ENCODE results near the gene PLCG1.

PLCG1 gene

DNA sequence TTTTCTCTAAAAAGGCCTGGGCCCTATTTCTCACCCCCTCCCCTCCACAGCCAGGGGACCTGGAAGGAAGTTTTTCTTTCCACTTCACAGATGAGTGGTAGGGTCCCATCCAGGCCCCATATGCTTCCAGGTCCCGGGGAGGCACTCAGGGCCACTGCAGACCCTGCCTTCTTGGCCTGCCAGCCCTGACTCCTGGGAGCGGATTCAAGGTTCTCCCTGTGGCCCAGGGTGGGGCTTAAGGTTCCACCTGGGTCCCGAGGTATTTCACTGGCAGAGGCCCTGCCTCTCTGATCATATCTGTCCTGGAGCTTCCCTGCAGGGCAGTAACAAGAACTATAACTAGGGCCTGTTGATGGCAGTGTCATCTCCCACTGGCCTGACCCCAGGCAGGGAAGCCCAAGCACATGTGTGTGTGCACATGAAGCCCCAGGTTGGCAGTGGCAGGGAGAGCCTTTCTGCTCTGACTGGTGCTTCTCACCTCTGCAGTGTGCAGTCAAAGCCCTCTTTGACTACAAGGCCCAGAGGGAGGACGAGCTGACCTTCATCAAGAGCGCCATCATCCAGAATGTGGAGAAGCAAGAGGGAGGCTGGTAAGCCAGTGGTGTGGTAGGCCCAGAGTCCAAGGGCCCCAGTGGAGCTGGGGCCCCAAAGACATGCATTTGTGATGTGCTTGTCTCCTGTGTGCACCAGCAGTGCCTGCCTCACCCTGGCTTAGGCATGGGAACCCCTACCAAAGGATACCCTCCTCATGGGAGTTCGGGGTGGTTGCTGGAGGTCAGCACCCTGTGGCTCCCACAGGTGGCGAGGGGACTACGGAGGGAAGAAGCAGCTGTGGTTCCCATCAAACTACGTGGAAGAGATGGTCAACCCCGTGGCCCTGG is 31.2 kb downstream of the PLCG1 start:
- no peak for DNase-seq

DNA sequence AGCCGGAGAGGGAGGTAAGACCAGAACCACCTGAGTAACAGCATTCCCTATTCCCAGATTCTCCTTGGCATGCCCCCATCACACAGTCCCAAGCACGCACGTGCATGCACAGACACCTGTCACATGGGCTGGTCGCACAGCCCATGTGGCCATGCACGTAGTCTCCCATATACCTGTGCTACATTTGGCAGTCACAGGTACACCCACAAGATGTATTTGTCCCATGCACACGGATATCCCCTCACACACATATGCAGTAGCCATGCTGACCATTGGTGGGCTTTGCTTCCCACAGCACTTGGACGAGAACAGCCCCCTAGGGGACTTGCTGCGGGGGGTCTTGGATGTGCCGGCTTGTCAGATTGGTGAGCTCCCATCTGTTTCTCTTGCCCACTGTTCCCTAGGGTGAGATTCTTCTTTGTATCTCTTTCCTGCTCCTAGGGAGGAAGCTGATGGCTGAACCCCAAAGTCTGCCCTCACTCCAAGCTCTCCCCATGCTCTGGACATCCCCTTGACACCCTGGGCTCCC is 31.9 kb downstream of the PLCG1 start:
- DNase-seq = no peak

DNA sequence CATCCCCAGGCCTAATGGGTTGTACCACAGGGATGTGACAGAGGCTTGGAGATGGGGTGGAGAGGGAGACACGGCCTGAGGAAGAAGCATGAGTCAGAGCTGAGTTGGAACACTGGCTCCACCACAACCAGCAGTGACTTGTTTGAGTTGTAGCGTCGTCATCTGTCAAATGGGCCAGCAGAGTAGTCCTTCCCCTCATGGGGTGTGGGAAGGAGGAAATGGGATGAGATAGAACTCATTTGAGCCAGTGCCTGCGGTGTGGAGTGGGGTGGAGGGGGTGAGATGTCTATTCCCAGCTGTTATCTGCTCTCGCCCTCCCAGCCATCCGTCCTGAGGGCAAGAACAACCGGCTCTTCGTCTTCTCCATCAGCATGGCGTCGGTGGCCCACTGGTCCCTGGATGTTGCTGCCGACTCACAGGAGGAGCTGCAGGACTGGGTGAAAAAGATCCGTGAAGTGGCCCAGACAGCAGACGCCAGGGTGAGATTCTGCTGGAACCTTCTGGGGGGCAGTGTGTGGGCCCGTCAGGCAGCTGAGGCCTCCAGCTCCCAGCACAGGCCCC is 32.5 kb downstream of the PLCG1 start:
- DNase-seq = no peak

DNA sequence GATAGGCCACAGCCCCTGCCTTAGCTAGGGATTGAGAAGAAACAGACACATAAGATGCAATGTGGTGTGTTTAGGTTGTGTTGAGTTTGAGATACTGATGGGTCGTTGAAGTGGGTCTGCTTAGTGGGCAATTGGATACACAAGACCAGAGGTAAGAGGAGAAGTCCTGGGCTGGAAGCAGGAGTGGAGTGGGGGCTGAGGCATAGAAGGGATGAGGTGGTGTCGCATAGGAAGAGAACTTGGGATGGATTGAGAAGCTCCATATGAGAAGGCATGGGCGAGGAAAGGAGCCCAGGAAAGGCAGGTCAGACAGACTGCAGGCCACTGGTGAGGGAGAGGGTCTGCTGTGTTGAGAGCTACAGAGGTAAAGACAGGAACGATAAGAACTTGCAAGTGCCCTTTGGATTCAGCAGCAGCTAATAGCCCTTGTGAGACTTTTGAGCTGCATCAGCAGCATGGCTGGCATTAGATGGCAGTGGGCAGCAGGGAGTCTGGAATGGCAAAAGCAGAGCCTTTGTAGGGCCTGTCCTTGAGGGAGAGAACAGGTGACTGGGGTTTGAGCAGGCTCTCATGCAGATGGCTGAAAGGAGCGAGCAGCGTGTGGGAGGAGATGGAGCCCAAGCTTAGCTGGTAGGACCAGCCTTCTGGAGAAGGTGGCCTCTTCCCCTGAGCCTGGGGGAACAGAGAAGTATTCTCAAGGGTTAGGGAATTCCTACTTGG is 33.2 kb downstream of the PLCG1 start:
- DNase-seq = no peak

DNA sequence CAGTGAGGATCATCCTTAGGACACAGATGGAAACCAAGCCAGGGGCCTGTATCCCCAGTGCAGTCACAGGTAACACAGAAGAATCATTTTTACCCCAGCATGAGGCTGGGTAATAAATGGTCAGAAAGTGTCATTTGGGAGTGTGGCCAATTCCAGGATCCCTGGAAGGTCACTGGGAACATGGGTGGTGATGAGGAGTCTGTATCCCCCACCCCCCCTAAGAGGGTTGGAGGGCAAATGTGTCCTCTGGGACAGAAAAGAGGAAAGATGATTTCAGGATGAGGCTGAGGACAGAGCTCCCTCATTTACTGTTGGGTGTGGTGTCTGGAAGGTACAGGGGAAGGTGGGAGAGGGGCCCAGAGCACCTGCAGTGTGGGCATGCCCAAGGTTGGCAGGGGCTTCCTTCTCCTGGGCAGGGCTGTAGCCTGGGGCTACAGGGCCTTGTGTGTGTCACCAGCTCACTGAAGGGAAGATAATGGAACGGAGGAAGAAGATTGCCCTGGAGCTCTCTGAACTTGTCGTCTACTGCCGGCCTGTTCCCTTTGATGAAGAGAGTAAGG is 34.5 kb downstream of the PLCG1 start:
- no peak for DNase-seq

DNA sequence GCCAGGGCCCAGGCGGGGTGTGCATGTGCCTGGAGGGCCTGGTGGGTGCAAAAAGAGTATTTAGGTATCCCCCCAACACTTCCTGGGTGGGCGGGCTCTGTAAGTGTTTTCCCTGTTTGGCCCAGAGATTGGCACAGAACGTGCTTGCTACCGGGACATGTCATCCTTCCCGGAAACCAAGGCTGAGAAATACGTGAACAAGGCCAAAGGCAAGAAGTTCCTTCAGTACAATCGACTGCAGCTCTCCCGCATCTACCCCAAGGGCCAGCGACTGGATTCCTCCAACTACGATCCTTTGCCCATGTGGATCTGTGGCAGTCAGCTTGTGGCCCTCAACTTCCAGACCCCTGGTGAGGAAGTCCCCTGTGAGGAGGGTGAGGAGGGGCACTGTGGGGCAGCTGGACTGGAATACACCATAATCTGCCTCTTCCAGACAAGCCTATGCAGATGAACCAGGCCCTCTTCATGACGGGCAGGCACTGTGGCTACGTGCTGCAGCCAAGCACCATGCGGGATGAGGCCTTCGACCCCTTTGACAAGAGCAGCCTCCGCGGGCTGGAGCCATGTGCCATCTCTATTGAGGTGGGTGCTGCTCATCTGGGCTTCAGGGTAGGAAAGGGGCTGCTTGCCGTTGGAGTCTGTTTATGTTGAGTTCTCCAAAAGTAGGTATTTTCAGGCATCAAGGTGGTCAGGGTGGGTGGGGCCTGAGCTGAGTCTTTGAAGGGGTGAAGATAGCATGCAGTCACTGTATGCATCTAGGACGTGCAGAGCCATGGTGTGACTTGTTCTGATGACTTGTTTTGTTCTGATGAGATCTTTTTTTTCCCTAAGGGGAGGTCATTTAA is 35.2 kb downstream of the PLCG1 start:
- no peak for DNase-seq

DNA sequence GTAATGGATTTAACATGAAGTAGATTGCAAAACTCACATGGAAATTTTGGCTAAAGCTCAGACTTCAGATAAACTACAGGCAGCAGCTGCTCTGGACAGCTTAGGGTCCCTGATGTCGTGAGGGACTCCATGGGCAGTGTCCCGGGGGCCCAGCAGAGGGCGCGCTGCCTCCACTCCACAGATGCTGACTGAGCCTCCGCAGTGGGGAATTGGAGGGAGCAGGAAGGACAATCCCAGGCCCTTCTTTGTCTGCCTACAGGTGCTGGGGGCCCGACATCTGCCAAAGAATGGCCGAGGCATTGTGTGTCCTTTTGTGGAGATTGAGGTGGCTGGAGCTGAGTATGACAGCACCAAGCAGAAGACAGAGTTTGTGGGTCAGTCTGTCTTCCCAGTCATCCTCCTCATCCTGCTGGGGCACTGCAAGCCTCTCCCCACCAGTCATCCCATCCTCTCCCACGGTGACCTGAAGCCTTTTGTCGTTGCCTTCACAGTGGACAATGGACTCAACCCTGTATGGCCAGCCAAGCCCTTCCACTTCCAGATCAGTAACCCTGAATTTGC is 35.9 kb downstream of the PLCG1 start:
- no peak for DNase-seq

DNA sequence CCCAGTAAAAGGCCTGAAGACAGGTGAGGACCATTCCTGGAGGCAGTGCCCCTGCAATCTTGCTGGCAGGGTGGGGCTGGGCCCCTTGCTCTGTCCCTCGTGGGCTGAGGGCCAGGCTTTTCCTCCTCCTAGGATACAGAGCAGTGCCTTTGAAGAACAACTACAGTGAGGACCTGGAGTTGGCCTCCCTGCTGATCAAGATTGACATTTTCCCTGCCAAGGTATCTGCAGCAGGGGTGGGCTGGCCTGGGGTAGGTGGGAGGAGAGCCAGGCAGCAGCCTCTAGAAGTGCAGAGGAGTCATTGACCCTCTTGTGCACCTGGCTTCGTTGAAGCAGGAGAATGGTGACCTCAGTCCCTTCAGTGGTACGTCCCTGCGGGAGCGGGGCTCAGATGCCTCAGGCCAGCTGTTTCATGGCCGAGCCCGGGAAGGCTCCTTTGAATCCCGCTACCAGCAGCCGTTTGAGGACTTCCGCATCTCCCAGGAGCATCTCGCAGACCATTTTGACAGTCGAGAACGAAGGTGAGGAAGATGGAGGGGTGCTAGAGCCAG is 36.5 kb downstream of the PLCG1 start:
- no peak for DNase-seq

DNA sequence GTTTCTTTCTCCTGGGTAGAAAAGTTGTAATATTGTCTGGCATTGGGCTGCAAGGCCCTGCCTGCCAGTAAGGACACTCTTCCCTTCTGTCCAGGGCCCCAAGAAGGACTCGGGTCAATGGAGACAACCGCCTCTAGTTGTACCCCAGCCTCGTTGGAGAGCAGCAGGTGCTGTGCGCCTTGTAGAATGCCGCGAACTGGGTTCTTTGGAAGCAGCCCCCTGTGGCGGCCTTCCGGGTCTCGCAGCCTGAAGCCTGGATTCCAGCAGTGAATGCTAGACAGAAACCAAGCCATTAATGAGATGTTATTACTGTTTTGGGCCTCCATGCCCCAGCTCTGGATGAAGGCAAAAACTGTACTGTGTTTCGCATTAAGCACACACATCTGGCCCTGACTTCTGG is 37.0 kb downstream of the PLCG1 start:
- DNase-seq = no peak

DNA sequence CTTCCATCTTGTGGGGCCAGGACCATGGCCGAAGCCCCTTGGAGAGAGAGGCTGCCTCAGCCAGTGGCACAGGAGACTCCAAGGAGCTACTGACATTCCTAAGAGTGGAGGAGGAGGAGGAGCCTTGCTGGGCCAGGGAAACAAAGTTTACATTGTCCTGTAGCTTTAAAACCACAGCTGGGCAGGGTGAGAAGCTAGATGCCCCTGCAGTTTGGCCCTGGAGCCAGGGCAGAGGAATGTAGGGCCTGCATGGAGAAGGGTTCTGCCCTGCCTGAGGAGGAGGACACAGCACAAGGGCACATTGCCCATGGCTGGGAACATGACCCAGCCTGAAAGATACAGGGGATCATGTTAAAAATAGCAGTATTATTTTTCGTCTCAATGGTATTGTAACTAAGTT is 37.4 kb downstream of the PLCG1 start:
- no peak for DNase-seq

DNA sequence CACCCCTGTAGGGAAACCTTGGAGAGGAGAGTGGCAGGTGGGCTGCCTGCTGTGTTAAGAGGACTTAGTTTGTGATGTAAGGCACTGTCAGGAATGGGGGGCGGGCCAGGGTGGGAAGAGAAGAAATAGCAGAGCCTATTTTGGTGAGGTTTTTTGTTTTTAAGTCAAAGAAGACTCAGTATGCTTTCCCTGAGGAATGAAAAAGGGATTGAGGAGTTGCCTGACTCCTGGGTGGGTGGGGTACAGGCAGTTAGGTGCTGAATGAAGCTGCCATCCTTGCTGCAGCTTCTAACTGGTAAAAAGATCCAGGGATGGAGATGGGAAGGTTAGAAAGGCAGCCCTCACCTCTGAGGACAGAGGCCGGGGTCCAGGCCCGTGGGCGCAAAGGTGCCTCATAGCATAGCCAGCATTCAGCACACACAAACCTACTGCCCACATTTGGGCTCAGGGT is 37.9 kb downstream of the PLCG1 start:
- no peak for DNase-seq

DNA sequence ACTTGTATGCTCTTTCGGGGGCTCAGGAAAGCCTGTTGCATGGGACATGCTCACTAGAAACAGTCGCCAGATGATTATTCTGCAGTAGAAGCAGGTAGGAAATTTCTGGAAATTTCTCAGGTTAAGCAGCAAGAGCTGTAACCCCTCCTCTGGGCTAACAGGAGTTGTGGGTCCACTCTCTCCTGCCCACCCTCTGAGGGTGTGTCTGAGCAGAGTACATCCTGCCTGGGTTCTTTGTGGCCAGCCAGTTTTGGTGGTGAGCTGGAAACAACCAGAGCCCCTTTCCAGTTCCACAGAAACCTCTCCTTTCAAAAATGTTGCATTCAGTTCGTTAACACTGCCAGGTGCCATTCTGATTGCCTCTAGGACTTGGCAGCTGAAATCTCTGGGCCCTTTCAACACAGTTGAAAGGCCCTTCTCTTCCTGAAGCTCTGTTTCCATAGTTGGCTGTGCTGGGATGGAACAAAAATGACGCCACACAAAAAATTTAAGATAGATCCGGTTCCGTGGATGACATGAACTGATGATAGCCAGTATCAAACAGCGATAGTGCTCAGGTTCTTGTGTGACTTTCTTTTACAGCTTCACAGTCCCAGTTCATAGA is 38.5 kb downstream of the PLCG1 start:
- no peak for DNase-seq

DNA sequence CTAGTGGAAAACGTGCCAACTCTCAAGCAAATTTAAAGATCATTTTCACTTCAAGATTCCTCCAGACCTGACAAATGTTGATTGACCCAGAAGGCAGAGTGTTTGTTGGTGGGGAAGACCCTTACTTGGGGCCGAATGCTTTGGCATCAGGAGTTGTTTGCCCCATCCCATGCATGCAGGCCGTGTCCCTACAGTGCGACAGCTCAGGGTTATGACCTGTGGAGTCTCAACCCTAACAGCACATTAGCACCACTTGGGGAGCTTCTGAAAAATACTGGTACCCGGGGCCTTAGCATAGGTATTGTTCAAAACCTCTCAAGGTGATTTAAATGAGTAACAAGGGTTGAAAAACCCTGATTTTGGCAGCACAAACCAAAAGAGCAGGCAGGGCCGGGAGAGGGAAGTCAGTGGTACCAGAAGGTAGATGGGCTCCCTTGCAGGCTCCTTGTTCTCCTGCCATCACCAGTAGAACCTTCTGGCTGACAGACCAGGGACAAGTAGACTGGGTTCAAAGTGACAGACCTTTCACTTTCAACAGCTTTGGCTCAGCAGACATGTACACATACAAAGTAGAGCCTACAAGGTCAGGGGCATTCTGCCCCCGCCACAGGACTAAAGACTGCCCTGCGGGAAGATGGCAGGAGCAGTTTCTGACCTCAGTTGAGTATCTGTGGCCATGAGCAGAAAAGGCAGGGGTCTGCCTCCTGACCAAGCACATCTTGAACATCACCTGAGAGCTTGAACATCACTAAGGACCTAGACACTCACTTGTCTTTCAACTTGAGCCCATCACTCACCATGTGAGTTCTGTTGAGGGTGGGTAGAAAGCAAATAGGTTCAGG is 39.6 kb downstream of the PLCG1 start:
- DNase-seq = no peak

DNA sequence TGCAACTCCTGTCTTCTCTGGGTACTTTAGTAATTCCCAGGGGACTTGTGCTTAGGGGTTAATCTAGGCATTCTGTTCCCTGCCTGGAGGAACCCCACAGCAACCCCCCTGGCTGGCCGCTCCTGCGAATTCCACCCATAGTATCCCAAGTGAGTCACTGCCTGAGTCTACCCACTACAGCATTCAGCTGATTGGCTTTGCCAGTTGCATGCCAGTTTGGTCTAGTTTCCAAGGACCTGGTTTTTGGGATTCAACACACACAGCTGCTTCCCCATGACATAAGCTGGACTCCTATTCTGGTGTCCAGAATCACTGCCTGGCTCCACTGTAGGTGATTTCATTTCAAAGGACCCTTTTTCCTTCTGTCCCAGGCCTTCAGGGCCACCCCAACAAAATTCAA is 40.3 kb downstream of the PLCG1 start:
- no peak for DNase-seq

DNA sequence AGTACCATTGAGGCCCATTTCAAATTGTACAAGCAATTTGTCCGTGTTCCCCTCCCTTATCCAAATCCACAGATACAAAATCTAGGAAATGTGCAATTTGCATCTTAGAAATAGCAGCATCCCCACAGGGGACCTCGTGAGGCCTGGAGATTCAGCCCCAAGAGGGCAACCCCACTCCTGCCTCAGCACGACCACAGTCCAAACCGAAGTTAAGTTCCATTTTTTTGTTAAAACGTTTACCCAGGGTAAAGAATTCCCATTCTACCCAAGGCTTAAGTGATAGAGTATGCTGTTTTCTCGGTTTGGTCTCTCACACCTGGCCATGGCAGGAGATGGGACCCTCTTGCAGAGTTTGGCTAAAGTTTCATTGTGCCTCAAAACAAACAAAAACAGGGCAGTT is 41.2 kb downstream of the PLCG1 start:
- DNase-seq = no peak

DNA sequence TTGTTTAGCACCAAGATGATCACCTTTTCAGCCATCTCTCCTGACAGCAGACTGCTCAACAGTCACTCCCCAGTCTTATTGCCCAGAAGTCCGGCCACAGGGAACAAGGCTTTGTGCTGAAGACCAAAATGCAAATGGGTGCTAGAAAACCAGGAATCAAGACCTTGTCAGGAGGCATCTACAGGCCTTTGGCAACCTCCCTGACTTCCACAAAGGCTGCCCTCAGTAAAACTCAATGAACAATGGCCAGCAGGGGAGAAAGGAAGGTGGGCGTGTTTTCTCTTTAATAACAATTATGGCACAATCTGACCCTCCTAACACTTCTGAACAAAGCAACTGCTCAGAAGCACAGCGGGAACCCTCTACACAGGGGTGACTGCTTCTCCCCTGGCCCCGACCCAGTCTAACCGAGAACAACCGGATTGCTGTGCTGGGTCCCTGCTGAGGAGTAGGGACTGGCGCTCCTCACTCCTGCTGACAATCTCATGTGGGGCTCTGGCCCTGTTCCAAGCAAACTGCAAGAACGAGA is 41.6 kb downstream of the PLCG1 start:
- DNase-seq = no peak

DNA sequence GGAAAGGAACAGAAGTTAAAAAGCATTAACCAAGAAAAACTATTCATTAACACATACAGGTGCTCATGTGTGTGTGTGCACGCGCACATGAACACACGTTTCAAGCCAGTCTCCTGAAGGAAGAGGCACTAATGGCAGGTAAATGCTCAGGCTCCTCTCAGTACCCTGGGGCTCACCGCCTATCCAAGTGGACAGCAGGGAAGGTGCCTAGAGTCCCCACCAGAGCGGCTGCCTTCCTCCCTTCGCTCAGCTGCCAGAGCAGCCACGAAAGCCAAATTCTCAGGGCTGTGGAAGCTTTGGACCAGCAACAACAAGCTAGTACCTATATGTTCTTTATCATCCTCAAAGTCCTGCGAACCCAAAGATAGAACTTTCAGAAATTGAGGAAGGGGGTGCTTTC is 42.6 kb downstream of the PLCG1 start:
- DNase-seq = no peak

DNA sequence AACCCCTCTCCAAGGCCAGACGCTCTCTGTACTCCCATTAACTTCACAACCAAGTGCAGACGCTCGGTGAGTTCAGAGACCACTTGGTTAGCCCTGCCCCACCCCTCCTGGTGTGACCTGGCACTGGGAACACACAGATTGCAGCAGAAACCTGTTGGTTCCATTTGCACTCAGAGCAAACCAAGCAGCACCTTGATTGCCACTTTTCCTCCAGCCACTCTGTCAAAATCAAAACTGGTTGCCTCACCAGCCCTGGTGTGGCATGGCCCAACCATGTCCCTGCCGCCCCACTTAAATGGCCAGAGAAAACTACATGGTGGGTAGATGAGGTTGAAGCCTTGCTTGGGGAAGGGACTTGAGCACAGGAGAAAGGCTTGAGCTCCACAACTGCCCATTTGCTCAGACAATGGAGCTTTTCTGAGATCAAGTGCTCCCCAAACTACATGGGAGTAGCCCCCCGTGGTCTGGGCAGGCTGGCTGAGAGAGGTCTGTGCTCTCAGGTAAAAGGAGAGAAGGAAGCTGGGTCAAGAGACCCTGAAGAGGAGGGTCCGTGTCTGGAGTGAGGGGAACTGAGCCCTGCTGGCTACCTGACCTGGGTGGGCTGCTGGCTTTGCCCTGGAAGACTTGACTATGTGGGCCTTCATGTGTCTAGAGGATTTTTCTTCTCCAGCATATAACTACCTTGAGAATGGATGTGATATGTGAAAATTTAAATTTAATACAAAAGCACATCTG is 43.4 kb downstream of the PLCG1 start:
- DNase-seq = no peak

DNA sequence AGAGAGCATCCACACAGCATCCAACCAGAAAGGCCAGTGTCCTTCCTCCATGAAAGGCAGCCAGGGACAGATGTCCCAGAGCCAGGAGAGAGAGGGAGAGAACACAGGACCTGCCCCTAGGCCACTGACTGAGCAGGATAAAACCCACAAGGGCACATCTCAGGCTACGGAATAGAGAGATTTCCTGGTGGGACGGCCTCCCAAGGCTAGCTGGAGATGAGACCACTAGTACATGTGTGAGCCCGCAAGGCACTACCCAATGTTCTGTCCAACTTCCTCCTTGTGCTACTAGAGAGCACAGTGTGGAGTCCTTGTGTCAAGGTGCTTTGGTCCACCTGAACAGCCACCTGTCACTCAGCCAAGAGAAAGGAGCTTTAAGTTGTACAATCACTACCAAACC is 44.2 kb downstream of the PLCG1 start:
- no peak for DNase-seq

Data from cortex of kidney (tissue), 1 donor.